Amniotic epithelial cell (primary cell): ENCODE measurements around the gene PGLYRP3.

Source experiments
- DNase-seq: peaks from one replicate; pipeline ENCODE4 v3.0.0-alpha.2; 2010; ENCODE audit warnings: low read depth

Gene PGLYRP3, protein sequence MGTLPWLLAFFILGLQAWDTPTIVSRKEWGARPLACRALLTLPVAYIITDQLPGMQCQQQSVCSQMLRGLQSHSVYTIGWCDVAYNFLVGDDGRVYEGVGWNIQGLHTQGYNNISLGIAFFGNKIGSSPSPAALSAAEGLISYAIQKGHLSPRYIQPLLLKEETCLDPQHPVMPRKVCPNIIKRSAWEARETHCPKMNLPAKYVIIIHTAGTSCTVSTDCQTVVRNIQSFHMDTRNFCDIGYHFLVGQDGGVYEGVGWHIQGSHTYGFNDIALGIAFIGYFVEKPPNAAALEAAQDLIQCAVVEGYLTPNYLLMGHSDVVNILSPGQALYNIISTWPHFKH

GRCh38 chr1:153312570-153313186 is at the start of gene PGLYRP3:
PGLYRP3 (minus strand) TSS chr1:153312952; CDS start chr1:153310665, 2,287 bp downstream.
- no peak for DNase-seq

GRCh38 chr1:153362187-153362775 is 49.5 kb upstream of the PGLYRP3 start:
- DNase-seq: no peak

- DNase-seq: no peak
Observed at GRCh38 chr1:153361480-153362109, 48.8 kb upstream of the PGLYRP3 start.

DNA sequence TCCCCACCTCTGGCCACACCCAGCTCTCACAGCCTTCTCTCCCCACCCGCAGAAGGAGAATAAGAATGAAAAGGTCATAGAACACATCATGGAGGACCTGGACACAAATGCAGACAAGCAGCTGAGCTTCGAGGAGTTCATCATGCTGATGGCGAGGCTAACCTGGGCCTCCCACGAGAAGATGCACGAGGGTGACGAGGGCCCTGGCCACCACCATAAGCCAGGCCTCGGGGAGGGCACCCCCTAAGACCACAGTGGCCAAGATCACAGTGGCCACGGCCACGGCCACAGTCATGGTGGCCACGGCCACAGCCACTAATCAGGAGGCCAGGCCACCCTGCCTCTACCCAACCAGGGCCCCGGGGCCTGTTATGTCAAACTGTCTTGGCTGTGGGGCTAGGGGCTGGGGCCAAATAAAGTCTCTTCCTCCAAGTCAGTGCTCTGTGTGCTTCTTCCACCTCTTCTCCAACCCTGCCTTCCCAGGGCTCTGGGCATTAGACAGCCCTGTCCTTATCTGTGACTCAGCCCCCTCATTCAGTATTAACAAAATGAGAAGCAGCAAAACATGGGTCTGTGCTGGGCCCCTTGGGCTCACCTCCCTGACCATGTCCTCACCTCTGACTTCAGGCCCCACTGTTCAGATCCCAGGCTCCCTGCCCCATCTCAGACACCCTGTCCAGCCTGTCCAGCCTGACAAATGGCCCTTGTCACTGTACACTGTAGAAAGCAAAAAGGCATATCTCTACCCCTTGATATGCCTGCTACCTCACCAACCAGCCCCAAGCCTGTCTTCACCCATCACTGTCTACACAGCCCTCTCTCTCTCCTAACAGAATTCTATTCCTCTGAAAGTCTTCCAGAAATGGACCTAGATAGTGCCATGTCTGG is 48.1 kb upstream of the PGLYRP3 start:
- no peak for DNase-seq

- DNase-seq: no peak
Observed at GRCh38 chr1:153360190-153360589, 47.4 kb upstream of the PGLYRP3 start.

GRCh38 chr1:153359241-153359640 is 46.5 kb upstream of the PGLYRP3 start:
- DNase-seq: no peak

DNA sequence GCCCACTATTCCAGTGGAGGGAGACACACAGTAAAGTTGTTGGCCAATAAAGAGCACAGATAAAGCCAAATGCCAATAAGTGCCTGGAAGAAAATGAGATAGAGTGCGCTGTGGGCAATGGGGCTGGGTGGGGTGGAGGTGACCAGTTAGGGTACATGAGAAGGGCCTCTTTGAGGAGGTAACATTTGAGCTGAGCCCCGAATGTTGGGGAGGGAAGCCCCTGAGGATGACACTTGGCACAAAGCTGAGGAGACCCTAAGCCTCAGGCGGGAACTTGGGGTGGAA is 45.9 kb upstream of the PGLYRP3 start:
- no peak for DNase-seq

DNA sequence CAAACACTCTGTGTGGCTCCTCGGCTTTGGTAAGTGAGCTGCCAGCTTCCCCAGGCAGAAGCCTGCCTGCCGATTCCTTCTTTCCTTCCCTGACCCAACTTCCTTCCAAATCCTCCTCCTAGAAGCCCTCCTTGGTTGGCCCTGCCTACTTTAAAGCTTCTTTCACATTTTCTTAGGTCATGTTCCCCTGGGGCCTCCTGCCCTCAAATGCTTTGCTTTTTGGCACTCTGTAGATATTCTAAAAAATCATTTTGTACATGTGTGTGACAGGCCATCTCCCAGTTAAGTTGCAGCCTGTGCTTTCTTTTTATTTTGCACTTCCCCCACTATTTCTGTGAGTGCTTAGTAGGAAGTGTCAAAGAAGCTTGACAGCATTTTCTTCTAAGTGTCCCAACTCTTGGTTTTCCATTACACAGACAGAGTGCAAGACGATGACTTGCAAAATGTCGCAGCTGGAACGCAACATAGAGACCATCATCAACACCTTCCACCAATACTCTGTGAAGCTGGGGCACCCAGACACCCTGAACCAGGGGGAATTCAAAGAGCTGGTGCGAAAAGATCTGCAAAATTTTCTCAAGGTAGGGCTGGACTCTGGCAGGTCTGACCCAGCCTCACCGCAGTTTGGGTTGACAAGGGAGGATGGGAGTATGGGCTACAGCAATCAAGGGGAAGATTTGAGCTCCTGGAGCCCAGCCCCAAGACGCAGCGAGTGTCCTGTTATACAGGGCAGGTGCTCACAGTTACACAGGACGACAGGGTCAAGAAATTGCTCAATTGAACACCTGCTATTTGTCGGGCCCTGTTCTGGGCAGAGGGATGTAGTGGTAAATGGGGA is 45.3 kb upstream of the PGLYRP3 start, which contains the start of gene S100A9:
S100A9 (plus strand) TSS at position 2 of the 838 bp plus-strand sequence; CDS start at position 432, 430 bp downstream.
- DNase-seq: no peak

DNA sequence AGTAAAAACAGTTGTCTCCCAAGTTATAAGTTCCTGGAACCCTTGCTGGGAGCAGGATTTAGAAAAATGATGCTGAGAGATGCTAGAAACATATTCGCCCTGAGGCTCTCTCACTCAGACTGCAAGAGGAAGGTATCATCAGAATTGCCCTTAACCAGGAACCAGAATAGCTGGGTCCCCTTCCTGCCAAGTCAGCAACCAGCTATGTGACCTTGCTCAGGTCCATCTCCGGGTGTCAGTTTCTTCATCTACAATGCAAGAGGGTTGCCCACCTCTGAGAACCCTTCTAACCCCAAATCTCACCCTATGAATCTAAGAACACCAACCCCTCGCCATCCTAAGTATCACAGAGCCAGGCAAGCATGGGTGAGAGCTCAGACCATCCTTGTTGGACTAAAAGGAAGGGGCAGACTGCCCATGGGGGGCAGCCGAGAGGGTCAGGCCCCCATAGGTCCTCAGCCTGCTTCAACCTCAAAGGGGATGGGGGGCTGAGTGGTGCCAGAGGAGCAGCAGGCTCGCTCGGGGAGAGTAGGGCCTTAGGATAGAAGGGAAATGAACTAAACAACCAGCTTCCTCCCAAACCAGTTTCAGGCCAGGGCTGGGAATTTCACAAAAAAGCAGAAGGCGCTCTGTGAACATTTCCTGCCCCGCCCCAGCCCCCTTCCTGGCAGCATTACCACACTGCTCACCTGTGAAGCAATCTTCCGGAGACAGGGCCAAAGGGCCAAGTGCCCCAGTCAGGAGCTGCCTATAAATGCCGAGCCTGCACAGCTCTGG is 44.5 kb upstream of the PGLYRP3 start:
- no peak for DNase-seq

DNA sequence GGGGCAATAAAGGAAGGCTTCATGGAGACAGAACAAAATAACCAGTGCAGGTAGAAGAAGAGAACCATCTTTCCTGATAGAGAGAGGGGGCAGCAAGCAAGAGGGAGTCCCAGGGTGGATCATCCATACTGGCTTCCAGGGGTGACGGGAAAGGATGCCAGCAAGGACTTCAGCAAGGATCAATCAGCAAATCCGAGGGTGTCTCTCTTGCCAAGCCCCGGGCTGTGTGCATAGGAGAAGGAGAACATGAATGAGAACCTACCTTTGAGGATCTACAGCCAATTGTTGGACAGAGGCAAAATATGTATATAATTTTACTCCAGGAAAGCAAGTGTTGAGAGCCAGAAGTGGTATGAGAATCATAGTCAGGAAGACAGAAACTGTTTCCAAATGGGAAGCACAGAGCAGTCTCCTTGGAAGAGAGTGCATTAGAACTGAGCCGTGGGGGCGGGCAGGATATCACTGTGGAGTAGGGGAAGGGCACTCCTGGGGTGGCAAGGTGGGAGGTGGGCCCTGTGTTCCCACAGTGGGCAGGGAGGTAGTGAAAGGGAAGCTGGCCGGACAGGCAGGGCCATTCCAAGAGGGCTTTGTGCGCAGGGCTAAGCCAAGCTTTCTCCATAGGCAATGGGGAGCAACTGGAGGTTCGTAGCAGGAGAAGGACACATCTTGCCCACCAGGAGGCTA is 43.8 kb upstream of the PGLYRP3 start:
- no peak for DNase-seq

DNA sequence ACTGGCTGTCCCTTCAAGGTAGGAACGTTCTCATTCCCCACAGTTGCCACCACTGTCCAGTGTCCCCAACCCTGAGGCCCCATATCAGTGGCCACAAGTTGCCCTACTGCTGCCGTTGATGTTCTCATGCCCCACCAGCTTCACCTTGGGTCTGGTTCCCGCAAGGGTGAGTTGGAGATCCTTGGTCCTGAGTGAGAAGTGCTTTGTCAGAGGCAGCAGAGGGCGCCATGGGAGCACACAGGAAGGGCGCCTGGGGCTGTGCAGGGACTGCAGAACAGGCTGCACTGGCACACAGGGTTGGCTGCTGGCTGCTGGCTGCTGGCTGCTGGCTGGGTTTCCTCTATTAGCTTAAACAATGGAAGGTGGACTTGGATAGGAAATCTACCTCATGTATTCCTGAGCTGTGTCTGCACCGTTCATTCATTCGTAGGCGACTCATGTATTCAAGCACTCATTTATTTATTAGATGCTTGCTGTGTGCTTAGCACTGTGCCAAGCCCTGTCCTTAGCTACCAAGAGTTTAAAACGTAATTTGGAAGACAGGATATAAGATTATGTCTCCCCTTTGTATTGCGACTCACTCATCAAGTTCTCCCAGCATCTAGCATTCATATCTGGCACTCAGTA is 42.8 kb upstream of the PGLYRP3 start:
- peak; percentile 55 for DNase-seq

DNA sequence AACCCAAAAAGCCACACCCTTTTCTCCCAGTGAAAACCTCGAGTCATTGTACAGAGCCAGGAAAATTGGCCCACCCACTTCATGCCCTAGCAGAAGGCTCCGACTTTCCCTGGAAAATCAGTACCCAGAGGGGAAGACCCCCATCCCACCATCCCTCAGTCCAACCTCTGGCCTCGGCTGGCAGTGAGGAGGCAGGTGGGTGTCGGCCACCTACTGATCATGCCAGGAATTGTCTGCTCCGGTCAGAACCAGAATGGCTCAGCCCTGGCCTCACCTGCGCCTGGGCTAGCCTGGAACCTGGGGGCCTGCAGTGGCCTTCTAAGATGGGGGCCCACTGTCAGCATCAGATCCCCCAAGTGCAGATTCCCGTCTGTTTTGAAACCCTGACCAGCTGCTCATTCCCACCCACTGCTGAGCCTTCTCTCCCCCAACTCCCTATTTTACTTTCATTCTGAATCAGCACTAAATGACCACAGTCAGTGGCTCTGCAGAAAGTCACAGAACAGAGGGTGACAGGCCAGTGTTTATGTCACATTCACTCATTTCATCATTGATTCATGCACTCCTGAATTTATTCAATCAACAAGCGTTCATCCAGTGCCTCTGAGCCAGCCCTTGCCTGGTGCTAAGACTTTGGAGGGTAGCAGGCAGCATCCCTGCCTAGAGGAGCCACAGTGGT is 41.9 kb upstream of the PGLYRP3 start:
- no peak for DNase-seq

- DNase-seq: no peak
Observed at GRCh38 chr1:153353226-153353947, 40.6 kb upstream of the PGLYRP3 start.

DNA sequence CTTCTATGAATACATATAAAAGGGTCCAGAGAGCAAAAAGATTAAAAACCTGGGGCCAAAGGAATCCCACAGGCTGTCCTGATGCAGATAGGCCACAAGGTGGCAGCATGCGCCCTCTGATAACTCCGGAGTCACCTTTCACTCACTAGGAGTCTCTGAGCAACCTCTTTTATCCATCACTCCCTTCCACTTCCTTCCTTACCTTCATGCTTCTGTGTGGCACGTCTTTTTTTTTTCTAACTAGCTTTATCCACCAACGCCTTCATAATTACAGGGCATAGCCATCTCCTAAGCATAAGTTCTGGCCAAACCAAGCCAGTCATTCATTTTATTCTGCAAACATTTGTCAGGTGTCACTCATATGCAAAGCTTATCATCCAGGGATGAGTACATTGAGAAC is 39.8 kb upstream of the PGLYRP3 start:
- DNase-seq: peak; percentile 58

DNA sequence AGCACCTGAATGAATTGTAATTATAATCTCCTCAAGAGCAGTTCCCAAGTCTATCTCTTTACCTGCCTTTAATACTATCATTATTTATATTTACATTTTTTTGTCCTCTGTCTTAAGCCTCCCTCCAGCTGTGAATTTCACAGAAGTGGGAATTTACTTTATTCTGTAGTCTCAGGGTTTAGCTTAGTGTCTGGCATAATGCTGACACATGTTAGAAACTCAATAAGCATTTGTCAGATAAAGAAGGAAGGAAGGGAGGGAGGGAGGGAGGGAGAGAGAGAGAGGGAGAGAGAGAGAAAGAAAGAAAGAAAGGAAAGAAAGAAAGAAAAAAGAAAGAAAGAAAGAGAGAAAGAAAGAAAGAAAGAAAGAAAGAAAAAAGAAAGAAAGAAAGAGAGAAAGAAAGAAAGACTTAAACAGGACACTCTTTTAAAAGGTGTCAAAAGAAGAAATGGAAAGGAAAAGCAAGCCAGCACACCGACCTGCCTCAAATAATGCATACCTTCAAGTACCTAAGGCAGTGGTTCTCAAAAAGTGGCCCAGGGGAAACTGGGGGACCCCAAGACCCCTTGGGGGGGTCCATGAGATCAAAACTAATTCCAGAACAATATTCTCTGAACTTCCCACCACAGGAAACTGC is 37.7 kb upstream of the PGLYRP3 start:
- DNase-seq: no peak

- DNase-seq: no peak
Observed at GRCh38 chr1:153349363-153350320, 36.9 kb upstream of the PGLYRP3 start.
